ENCODE results near the gene TM4SF1.

- no peak for TF ChIP-seq CTCF (IDR thresholded peaks at IDR 0.05)
- no peak for TF ChIP-seq POLR2A (IDR thresholded peaks at IDR 0.05)
Observed at GRCh38 chr3:149397528-149397927, 20.1 kb upstream of the TM4SF1 start.

Measured in Peyer's patch (tissue), 4 donors.